Activated naive CD4-positive, alpha-beta T cell treated with anti-CD3 and anti-CD28 coated beads for 36 hours (primary cell): ENCODE results near the gene ATP5PD. TPM values are rescaled to one million over a fixed set of nuclear protein-coding genes. Genes with fewer than 3 reads are reported as not detected.
"Not testable (repeated sequence)": the region's sequence is repeated elsewhere in the genome, so short reads cannot be mapped to it uniquely, and the experiment has no call there.

Experiments used
- CTCF ChIA-PET: fragments of 350-600 bp; sonication (Branson Sonifier 250); formaldehyde crosslinking; loops from one replicate; lab custom pipeline; 2021; ENCODE audit warnings: antibody characterized with exemption; lab: Charles Lee
- DNase-seq: peaks from one replicate; pipeline ENCODE4 v3.0.0-alpha.2; 2020
- H3K27ac Mint-ChIP-seq: one replicate; pipeline ENCODE4 v1.8.0; 2021; ENCODE audit warnings: mild to moderate bottlenecking, mixed read lengths
- H3K27me3 Mint-ChIP-seq: one replicate; pipeline ENCODE4 v1.8.0; 2021; ENCODE audit warnings: low read depth, mixed read lengths
- H3K36me3 Mint-ChIP-seq: one replicate; pipeline ENCODE4 v1.8.0; 2021; ENCODE audit warnings: low read depth, mixed read lengths
- H3K4me1 Mint-ChIP-seq: one replicate; pipeline ENCODE4 v1.8.0; 2021; ENCODE audit warnings: low read depth, mixed read lengths
- H3K4me3 Mint-ChIP-seq: one replicate; pipeline ENCODE4 v1.8.0; 2021; ENCODE audit warnings: mild to moderate bottlenecking, moderate library complexity, mixed read lengths
- H3K9me3 Mint-ChIP-seq: one replicate; pipeline ENCODE4 v1.8.0; 2021; ENCODE audit warnings: mixed read lengths
- intact Hi-C: fragments of 100-400 bp; cut with micrococcal nuclease; formaldehyde crosslinking; loops from one replicate; pipeline ENCODE4 v1.15.1; 2023
- total RNA-seq, 2 experiments: library from RNA; stranded (reverse); gene quantifications; one replicate each; pipeline ENCODE4 v1.2.3, GENCODE V29; 2021

ATP5PD gene
- total RNA-seq, 2 experiments from 2014 or later: 227 to 249 TPM

- Mint-ChIP-seq H3K27ac (no peak overlapping the region), H3K27me3 (no peaks in the 10 kb centered on the region), H3K4me1 (peaks cover 12% of the 10 kb centered on the region), H3K36me3 (no peaks in the 10 kb centered on the region), H3K9me3 (no peaks in the 10 kb centered on the region), H3K4me3 (no peak overlapping the region)
- no peak for DNase-seq
- intact Hi-C loops: no loop called here
- CTCF ChIA-PET: interaction anchor here (2.1 kb wide), 1 partner anchor 41 kb away, joined by 11 read pairs; no protein-coding TSS in a partner anchor
Observed at GRCh38 chr17:75073618-75074047, 26.9 kb upstream of the ATP5PD start.

GRCh38 chr17:75072909-75073308, 26.1 kb upstream of the ATP5PD start:
- CTCF ChIA-PET: interaction anchor here (0.7 to 2.1 kb wide), 3 partner anchors 41 to 467 kb away, joined by 3 to 11 read pairs (median 4); no protein-coding TSS in a partner anchor
- H3K36me3 Mint-ChIP-seq, H3K4me3 Mint-ChIP-seq, H3K9me3 Mint-ChIP-seq, intact Hi-C loops, H3K27ac Mint-ChIP-seq, H3K27me3 Mint-ChIP-seq, DNase-seq: not testable (repeated sequence)
- peaks cover 12% of the 10 kb centered on the region for H3K4me1 Mint-ChIP-seq

GRCh38 chr17:75071478-75072271, 24.9 kb upstream of the ATP5PD start:
- H3K4me3 Mint-ChIP-seq, DNase-seq, intact Hi-C loops, H3K36me3 Mint-ChIP-seq, H3K27ac Mint-ChIP-seq, H3K27me3 Mint-ChIP-seq, H3K9me3 Mint-ChIP-seq: not testable (repeated sequence)
- H3K4me1 Mint-ChIP-seq: peaks cover 14% of the 10 kb centered on the region
- CTCF ChIA-PET: interaction anchor here (0.6 to 2.1 kb wide), 6 partner anchors 42 to 167 kb away, joined by 3 to 11 read pairs (median 4); partner anchors contain the start of gene USH1G

DNA sequence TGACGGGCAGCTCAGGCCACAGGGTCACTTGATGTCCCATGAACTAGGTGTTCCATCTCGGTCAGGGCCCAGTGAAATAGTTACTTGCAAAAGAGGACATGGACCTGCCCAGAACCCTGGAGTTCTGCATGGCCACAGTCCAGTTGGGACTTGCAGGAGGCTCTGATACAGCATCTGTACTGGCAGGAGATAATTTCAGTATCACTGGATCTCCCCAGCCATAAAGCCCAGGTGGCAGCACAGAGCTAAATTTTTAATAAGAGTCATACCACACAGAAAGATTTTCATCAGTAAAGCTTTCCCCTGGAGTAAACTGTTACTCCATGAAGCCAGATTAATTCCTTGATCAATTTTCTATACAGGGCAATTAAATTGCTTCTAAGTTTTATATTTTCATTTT, 23.0 kb upstream of the ATP5PD start:
- no peaks in the 10 kb centered on the region for H3K27me3 Mint-ChIP-seq
- CTCF ChIA-PET: interaction anchor here (0.6 to 1.9 kb wide), 5 partner anchors 9 to 132 kb away, joined by 3 to 6 read pairs (median 5); partner anchors contain the start of gene SLC16A5
- H3K9me3 Mint-ChIP-seq: no peaks in the 10 kb centered on the region
- DNase-seq: peak; percentile 42
- H3K36me3 Mint-ChIP-seq: no peaks in the 10 kb centered on the region
- peaks cover 32% of the 10 kb centered on the region for H3K4me1 Mint-ChIP-seq
- no peak overlapping the region for H3K4me3 Mint-ChIP-seq
- no peak overlapping the region for H3K27ac Mint-ChIP-seq
- intact Hi-C loops: loop anchor here (5.0 kb wide), 1 partner anchor 38 kb away; the partner anchor contains the start of gene ARMC7

- intact Hi-C loops: loop anchor here (5.0 kb wide), 1 partner anchor 39 kb away; the partner anchor contains the start of gene ARMC7
- no peaks in the 10 kb centered on the region for H3K9me3 Mint-ChIP-seq
- CTCF ChIA-PET: interaction anchor here (0.7 to 1.8 kb wide), 5 partner anchors 19 to 353 kb away, joined by 4 to 6 read pairs (median 4); partner anchors contain the start of genes GRB2 and SLC16A5
- H3K27me3 Mint-ChIP-seq: no peaks in the 10 kb centered on the region
- no peak overlapping the region for H3K27ac Mint-ChIP-seq
- H3K4me1 Mint-ChIP-seq: peaks cover 33% of the 10 kb centered on the region
- peaks cover 8% of the 10 kb centered on the region for H3K36me3 Mint-ChIP-seq
- no peak for DNase-seq
- no peak overlapping the region for H3K4me3 Mint-ChIP-seq
Observed at GRCh38 chr17:75068750-75069149, 22.0 kb upstream of the ATP5PD start.

DNA sequence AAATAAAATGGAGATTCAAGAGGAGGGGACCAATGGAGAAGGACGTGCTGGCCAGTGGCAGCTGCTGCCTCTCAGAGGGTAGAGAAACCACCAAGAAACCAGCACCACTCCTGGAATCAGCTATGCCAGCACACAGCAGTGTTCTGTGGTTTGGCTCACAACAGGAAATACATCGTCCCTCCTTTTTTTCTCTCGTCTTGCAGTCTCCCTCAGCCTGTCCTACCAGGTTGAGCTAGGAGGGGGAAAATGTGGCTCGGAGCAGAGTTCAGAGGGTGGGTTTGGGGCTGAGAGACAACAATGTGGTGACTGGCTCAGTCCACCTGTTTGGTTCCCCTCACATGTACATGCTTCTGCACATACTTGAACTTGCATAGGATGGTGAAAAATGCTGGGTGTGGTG, 21.1 kb upstream of the ATP5PD start:
- Mint-ChIP-seq H3K27ac (no peak overlapping the region), H3K4me3 (no peak overlapping the region), H3K9me3 (no peaks in the 10 kb centered on the region), H3K4me1 (peaks cover 33% of the 10 kb centered on the region), H3K27me3 (no peaks in the 10 kb centered on the region), H3K36me3 (peaks cover 8% of the 10 kb centered on the region)
- DNase-seq: peak; percentile 41
- CTCF ChIA-PET: interaction anchor here (0.7 to 1.3 kb wide), 4 partner anchors 38 to 63 kb away, joined by 3 to 4 read pairs (median 3); partner anchors contain the start of gene NT5C
- intact Hi-C loops: loop anchor here (5.0 kb wide), 1 partner anchor 39 kb away; the partner anchor contains the start of gene ARMC7

DNA sequence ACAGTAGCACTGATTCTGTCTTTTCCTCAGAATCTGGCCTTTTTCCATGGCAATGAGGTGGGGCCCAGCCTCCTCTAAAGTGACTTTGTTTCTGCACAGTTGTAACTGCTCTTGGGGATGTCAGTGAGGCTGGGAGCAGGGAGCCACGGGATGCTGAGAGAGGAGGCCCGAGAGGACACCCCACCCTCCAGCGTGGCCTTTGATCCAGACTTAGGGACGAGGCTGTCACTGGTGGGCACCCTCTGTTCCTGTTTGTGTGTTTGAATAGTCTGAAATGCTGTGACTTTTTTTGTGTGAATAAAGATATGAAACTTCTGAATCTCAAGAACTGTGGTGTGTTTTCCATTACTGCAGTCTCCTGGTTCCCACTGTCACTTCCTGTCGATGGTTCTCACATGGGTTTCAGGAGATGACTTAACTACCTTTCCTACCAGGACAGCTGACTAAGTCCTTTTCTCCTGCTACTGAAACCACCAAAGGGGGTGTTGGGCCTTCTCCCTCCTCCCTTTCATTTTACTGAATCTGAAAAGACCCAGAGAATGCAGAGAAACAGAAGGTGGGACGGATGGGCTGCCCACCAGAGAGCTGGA, 18.9 kb upstream of the ATP5PD start:
- peaks cover 33% of the 10 kb centered on the region for H3K4me1 Mint-ChIP-seq
- H3K9me3 Mint-ChIP-seq: no peaks in the 10 kb centered on the region
- CTCF ChIA-PET: no interaction called here
- intact Hi-C loops: loop anchor here (5.0 kb wide), 1 partner anchor 42 kb away; the partner anchor contains the start of gene ARMC7
- H3K4me3 Mint-ChIP-seq: no peak overlapping the region
- DNase-seq: peak; percentile 39
- H3K27ac Mint-ChIP-seq: peak overlapping the region; percentile 70
- no peaks in the 10 kb centered on the region for H3K27me3 Mint-ChIP-seq
- H3K36me3 Mint-ChIP-seq: peaks cover 11% of the 10 kb centered on the region

GRCh38 chr17:75064867-75065561, 18.2 kb upstream of the ATP5PD start:
- H3K4me1 Mint-ChIP-seq: peaks cover 33% of the 10 kb centered on the region
- no peak overlapping the region for H3K27ac Mint-ChIP-seq
- H3K9me3 Mint-ChIP-seq: no peaks in the 10 kb centered on the region
- no peaks in the 10 kb centered on the region for H3K27me3 Mint-ChIP-seq
- intact Hi-C loops: loop anchor here (5.0 kb wide), 1 partner anchor 42 kb away; the partner anchor contains the start of gene ARMC7
- peaks cover 11% of the 10 kb centered on the region for H3K36me3 Mint-ChIP-seq
- CTCF ChIA-PET: interaction anchor here (0.7 kb wide), 1 partner anchor 9 kb away, joined by 3 read pairs; no protein-coding TSS in a partner anchor
- DNase-seq: no peak
- H3K4me3 Mint-ChIP-seq: no peak overlapping the region

- no peaks in the 10 kb centered on the region for H3K27me3 Mint-ChIP-seq
- CTCF ChIA-PET: interaction anchor here (0.5 to 0.7 kb wide), 2 partner anchors 9 to 1118 kb away, joined by 3 to 5 read pairs; no protein-coding TSS in a partner anchor
- no peaks in the 10 kb centered on the region for H3K9me3 Mint-ChIP-seq
- H3K4me1 Mint-ChIP-seq: peaks cover 37% of the 10 kb centered on the region
- no peak overlapping the region for H3K27ac Mint-ChIP-seq
- no peak overlapping the region for H3K4me3 Mint-ChIP-seq
- DNase-seq: no peak
- H3K36me3 Mint-ChIP-seq: peaks cover 14% of the 10 kb centered on the region
- intact Hi-C loops: no loop called here
Observed at GRCh38 chr17:75064460-75064859, 17.7 kb upstream of the ATP5PD start.

DNA sequence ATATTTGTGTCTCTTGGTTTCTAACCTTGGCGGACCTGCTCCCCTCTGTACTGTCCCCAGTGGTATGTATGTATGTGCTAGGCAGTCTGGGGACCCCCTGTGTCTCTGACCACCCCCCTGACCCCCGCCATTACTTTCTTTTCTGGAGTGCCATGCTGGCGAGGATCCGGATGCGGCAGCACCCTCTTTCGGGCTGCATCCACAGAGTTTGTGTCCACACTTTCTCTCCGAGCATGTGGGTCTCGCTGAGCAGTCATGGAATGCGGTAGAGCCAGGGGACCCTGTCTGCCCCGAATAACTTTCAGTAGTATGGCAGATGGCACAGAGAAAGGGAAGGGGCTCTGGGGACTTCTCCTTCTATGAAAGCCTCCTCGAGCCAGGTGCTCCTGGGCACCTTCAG, 17.3 kb upstream of the ATP5PD start:
- Mint-ChIP-seq H3K4me3 (no peak overlapping the region), H3K4me1 (peaks cover 38% of the 10 kb centered on the region), H3K27ac (no peak overlapping the region), H3K9me3 (no peaks in the 10 kb centered on the region), H3K36me3 (peaks cover 14% of the 10 kb centered on the region), H3K27me3 (no peaks in the 10 kb centered on the region)
- CTCF ChIA-PET: interaction anchor here (0.5 to 1.3 kb wide), 3 partner anchors 14 to 1118 kb away, joined by 3 to 5 read pairs (median 3); no protein-coding TSS in a partner anchor
- intact Hi-C loops: no loop called here
- DNase-seq: no peak

DNA sequence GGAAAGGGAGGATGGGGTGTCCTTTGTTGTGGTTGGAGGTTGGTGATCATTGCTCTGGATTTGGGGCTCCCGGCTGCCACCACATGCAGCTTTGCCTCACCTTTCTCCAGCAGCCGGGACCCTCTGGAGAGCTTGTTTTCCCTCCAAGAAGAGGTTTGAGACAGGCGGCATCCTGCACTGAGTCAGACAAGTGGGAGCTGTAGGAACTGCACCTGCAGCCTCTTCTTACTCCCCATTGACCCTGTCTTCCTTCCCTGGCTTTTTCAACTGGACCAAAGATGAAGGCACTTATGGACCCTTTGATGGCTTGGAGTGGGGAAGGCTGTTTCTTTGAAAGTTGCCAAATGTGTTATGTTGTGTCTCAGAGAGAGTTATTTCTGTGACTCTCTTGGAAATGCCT, 16.9 kb upstream of the ATP5PD start:
- no peaks in the 10 kb centered on the region for H3K9me3 Mint-ChIP-seq
- intact Hi-C loops: no loop called here
- H3K36me3 Mint-ChIP-seq: peaks cover 14% of the 10 kb centered on the region

More for the DNA sequence above, 16.9 kb upstream of the ATP5PD start:
- H3K27ac Mint-ChIP-seq: no peak overlapping the region
- peaks cover 35% of the 10 kb centered on the region for H3K4me1 Mint-ChIP-seq
- no peaks in the 10 kb centered on the region for H3K27me3 Mint-ChIP-seq
- CTCF ChIA-PET: interaction anchor here (0.5 to 1.3 kb wide), 4 partner anchors 14 to 1118 kb away, joined by 3 to 5 read pairs (median 3); partner anchors contain the start of gene MRPL58
- no peak overlapping the region for H3K4me3 Mint-ChIP-seq
- DNase-seq: no peak
